Panc1 (cell line): ENCODE results near the gene NTS. TPM values are rescaled to one million over a fixed set of nuclear protein-coding genes. Genes with fewer than 3 reads are reported as not detected.

Experiments used
- ATAC-seq: fragments of 200-7000 bp; cut with Tn5 transposase; 2 replicates; pipeline ENCODE4 v1.9.1; 2020; ENCODE audit warnings: mild to moderate bottlenecking, moderate library complexity
- BruUV-seq: library from RNA; stranded (reverse); fragments of 400-500 nt; replicated peaks from 2 replicates; lab custom pipeline; 2021; lab: Mats Ljungman, UMichigan
- CTCF ChIA-PET: fragments of 300-600 bp; sonication (Branson Sonifier 250); formaldehyde crosslinking; loops from one replicate; lab custom pipeline; 2022; ENCODE audit warnings: antibody characterized with exemption; lab: Charles Lee
- POLR2A ChIA-PET: fragments of 300-600 bp; sonication (Branson Sonifier 250); formaldehyde crosslinking; loops from one replicate; lab custom pipeline; 2022; ENCODE audit warnings: antibody characterized with exemption; lab: Charles Lee
- DNase-seq: peaks from one replicate; pipeline ENCODE4 v3.0.0-alpha.2; 2010; ENCODE audit warnings: low read depth, low spot score
- H3K27ac ChIP-seq: 2 replicates; pipeline ENCODE4 v1.5.1; 2011; ENCODE audit warnings: mild to moderate bottlenecking, low read length, inconsistent platforms
- H3K27me3 ChIP-seq: fragments of 200-500 bp; sonication (Bioruptor generic); 2 replicates; pipeline ENCODE4 v1.6.0; 2014; ENCODE audit warnings: low read length, inconsistent platforms; ENCODE audit not compliant: control insufficient read depth, insufficient read depth
- H3K36me3 ChIP-seq: fragments of 200-500 bp; sonication (Bioruptor generic); 2 replicates; pipeline ENCODE4 v1.5.1; 2014; ENCODE audit warnings: inconsistent platforms, mild to moderate bottlenecking, low read length, moderate library complexity; ENCODE audit not compliant: control insufficient read depth, insufficient read depth
- H3K4me1 ChIP-seq: 2 replicates; pipeline ENCODE4 v1.5.1; 2011; ENCODE audit warnings: inconsistent platforms, mild to moderate bottlenecking, low read length, moderate library complexity; ENCODE audit not compliant: control insufficient read depth, insufficient read depth
- H3K4me3 ChIP-seq, 2 experiments: 2 replicates each; pipeline ENCODE4 v1.5.1; 2011 to 2012; ENCODE audit warnings: low read depth in 2 of 2, low read length in 2 of 2, mild to moderate bottlenecking in 2 of 2, inconsistent platforms in 1 of 2, moderate library complexity in 1 of 2
- H3K9me3 ChIP-seq: fragments of 200-500 bp; sonication (Bioruptor generic); 2 replicates; pipeline ENCODE4 v1.5.1; 2014; ENCODE audit warnings: low read depth, mild to moderate bottlenecking, inconsistent platforms, low read length, moderate library complexity; ENCODE audit not compliant: control insufficient read depth, insufficient read depth
- CTCF ChIP-seq: fragments of 450-650 bp; IDR thresholded peaks from 2 replicates; pipeline ENCODE4 v1.5.1; 2017; ENCODE audit warnings: mild to moderate bottlenecking
- POLR2AphosphoS5 ChIP-seq: IDR thresholded peaks from 2 replicates; pipeline ENCODE4 v1.6.1; 2012; ENCODE audit warnings: mild to moderate bottlenecking, low read depth, low read length, moderate library complexity
- SIN3A ChIP-seq: IDR thresholded peaks from 2 replicates; pipeline ENCODE4 v1.6.1; 2012; ENCODE audit warnings: low read depth, mild to moderate bottlenecking, low read length, moderate library complexity, borderline replicate concordance; ENCODE audit not compliant: insufficient read depth
- TCF7L2 ChIP-seq: IDR thresholded peaks from 2 replicates; pipeline ENCODE4 v1.6.1; 2011; ENCODE audit warnings: mild to moderate bottlenecking, low read depth, low read length, inconsistent platforms
- in situ Hi-C: cut with HindIII; loops from 2 replicates; pipeline ENCODE4 v1.10.0; 2016; ENCODE audit warnings: low sequenced_read_pairs, low pct_unique_long_range_greater_than_20kb
- intact Hi-C: fragments of 100-400 bp; cut with micrococcal nuclease; formaldehyde crosslinking; loops from one replicate; pipeline ENCODE4 v1.10.0; 2022; ENCODE audit not compliant: unreplicated experiment
- total RNA-seq: library from RNA; stranded (reverse); gene quantifications from one replicate; pipeline ENCODE4 v1.2.1, GENCODE V29; 2021; ENCODE audit not compliant: unreplicated experiment
- TF ChIP-seq, protein P1 (sequence below), 2 experiments: IDR thresholded peaks; 2 replicates each; pipeline ENCODE4 v1.6.1; 2011 to 2012; ENCODE audit warnings: low read depth in 2 of 2, control low read depth in 1 of 2, low read length in 1 of 2, mild to moderate bottlenecking in 1 of 2, moderate library complexity in 1 of 2; ENCODE audit not compliant: insufficient read depth in 1 of 2

NTS gene
- total RNA-seq, 1 experiment from 2014 or later, result 1.5 TPM

GRCh38 chr12:85834378-85834777 is 39.7 kb upstream of the NTS start:
- Histone ChIP-seq H3K9me3 (no peaks in the 10 kb centered on the region), H3K27me3 (no peaks in the 10 kb centered on the region), H3K36me3 (no peaks in the 10 kb centered on the region; the same call in 1 of the 2 replicates), H3K27ac (no peak overlapping the region), H3K4me1 (peaks cover 3% of the 10 kb centered on the region; the same call in 1 of the 2 replicates), H3K4me3 (no peak overlapping the region)
- no TSS peak for BruUV-seq
- ChIA-PET CTCF (no interaction called here), POLR2A (no interaction called here)
- TF ChIP-seq CTCF, result no peak
- TF ChIP-seq, protein P1, sequence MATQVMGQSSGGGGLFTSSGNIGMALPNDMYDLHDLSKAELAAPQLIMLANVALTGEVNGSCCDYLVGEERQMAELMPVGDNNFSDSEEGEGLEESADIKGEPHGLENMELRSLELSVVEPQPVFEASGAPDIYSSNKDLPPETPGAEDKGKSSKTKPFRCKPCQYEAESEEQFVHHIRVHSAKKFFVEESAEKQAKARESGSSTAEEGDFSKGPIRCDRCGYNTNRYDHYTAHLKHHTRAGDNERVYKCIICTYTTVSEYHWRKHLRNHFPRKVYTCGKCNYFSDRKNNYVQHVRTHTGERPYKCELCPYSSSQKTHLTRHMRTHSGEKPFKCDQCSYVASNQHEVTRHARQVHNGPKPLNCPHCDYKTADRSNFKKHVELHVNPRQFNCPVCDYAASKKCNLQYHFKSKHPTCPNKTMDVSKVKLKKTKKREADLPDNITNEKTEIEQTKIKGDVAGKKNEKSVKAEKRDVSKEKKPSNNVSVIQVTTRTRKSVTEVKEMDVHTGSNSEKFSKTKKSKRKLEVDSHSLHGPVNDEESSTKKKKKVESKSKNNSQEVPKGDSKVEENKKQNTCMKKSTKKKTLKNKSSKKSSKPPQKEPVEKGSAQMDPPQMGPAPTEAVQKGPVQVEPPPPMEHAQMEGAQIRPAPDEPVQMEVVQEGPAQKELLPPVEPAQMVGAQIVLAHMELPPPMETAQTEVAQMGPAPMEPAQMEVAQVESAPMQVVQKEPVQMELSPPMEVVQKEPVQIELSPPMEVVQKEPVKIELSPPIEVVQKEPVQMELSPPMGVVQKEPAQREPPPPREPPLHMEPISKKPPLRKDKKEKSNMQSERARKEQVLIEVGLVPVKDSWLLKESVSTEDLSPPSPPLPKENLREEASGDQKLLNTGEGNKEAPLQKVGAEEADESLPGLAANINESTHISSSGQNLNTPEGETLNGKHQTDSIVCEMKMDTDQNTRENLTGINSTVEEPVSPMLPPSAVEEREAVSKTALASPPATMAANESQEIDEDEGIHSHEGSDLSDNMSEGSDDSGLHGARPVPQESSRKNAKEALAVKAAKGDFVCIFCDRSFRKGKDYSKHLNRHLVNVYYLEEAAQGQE (IDR thresholded peaks at IDR 0.05; ENCODE audit: insufficient read depth in 1 of 2, low read depth in 2 of 2, low read length in 1 of 2), result no peak
- no peak for TF ChIP-seq POLR2AphosphoS5
- intact Hi-C loops (no loop called here), in situ Hi-C loops (no loop called here)
- DNase-seq (no peak), ATAC-seq (no peak)

GRCh38 chr12:85835426-85836196 is 38.5 kb upstream of the NTS start:
- POLR2A ChIA-PET, result no interaction called here
- CTCF ChIA-PET, result no interaction called here
- peak; percentile 51; the same call in 1 of the 2 replicates for ATAC-seq
- BruUV-seq, result no TSS peak
- Histone ChIP-seq H3K36me3 (no peaks in the 10 kb centered on the region; the same call in 1 of the 2 replicates), H3K9me3 (no peaks in the 10 kb centered on the region), H3K27ac (no peak overlapping the region), H3K27me3 (no peaks in the 10 kb centered on the region), H3K4me3 (peak overlapping the region; percentile 19 to 27), H3K4me1 (peaks cover 3% of the 10 kb centered on the region; the same call in 1 of the 2 replicates)
- intact Hi-C loops, result no loop called here
- in situ Hi-C loops, result no loop called here
- TF ChIP-seq SIN3A (no peak), CTCF (no peak), TCF7L2 (no peak), POLR2AphosphoS5 (no peak)
- TF ChIP-seq, protein P1 (IDR thresholded peaks at IDR 0.05; ENCODE audit: insufficient read depth in 1 of 2, low read depth in 2 of 2, low read length in 1 of 2), result no peak
- DNase-seq, result no peak
